CD4-positive, alpha-beta T cell (primary cell): ENCODE measurements around the gene INSYN2B. TPM values are rescaled to one million over a fixed set of nuclear protein-coding genes. Genes with fewer than 3 reads are reported as not detected.

Experiments used
- ATAC-seq: fragments of 200-7000 bp; cut with Tn5 transposase; one replicate; pipeline ENCODE4 v1.10.0; 2022; ENCODE audit warnings: mild to moderate bottlenecking; ENCODE audit not compliant: poor library complexity
- CTCF ChIA-PET: fragments of 350-600 bp; sonication (Branson Sonifier 250); formaldehyde crosslinking; loops from one replicate; lab custom pipeline; 2021; ENCODE audit warnings: antibody characterized with exemption, inconsistent platforms; lab: Charles Lee
- POLR2A ChIA-PET: fragments of 350-600 bp; sonication (Branson Sonifier 250); formaldehyde crosslinking; loops from one replicate; lab custom pipeline; 2021; ENCODE audit warnings: antibody characterized with exemption, inconsistent platforms; lab: Charles Lee
- DNase-seq, 14 experiments: peaks; one replicate each; pipeline ENCODE4 v3.0.0-alpha.2; 2013 to 2020; ENCODE audit warnings: mixed read lengths in 2 of 14
- H3K27ac ChIP-seq, 2 donors: one replicate each; pipeline versions ENCODE4 v1.5.1 to v1.7.0; 2013; ENCODE audit warnings: low read length in 2 of 2, low read depth in 1 of 2, mild to moderate bottlenecking in 1 of 2
- H3K27me3 ChIP-seq, 2 experiments: 1 replicate in 1 of 2; 2 replicates in 1 of 2; pipeline versions ENCODE4 v1.6.1 to v1.7.0; 2013; ENCODE audit warnings: low read length in 2 of 2, control low read depth in 1 of 2, mild to moderate bottlenecking in 1 of 2, moderate library complexity in 1 of 2; ENCODE audit not compliant: insufficient read depth in 2 of 2, control insufficient read depth in 1 of 2
- H3K36me3 ChIP-seq: one replicate; pipeline ENCODE4 v1.6.1; 2013; ENCODE audit warnings: low read length, control low read depth; ENCODE audit not compliant: insufficient read depth
- H3K4me1 ChIP-seq: one replicate; pipeline ENCODE4 v1.6.1; 2013; ENCODE audit warnings: low read length, control low read depth; ENCODE audit not compliant: insufficient read depth
- H3K4me3 ChIP-seq: one replicate; pipeline ENCODE4 v1.5.1; 2013; ENCODE audit warnings: mild to moderate bottlenecking, low read length, moderate library complexity
- H3K9me3 ChIP-seq, 2 experiments: 1 replicate in 1 of 2; 2 replicates in 1 of 2; pipeline versions ENCODE4 v1.6.1 to v1.7.0; 2013; ENCODE audit warnings: low read length in 2 of 2, mild to moderate bottlenecking in 2 of 2, control low read depth in 1 of 2, moderate library complexity in 1 of 2; ENCODE audit not compliant: control insufficient read depth in 1 of 2, insufficient read depth in 1 of 2
- H3K27ac Mint-ChIP-seq: one replicate; pipeline ENCODE4 v1.8.0; 2020; ENCODE audit warnings: mixed read lengths
- H3K27me3 Mint-ChIP-seq: one replicate; pipeline ENCODE4 v1.8.0; 2021; ENCODE audit warnings: mixed read lengths
- H3K36me3 Mint-ChIP-seq: one replicate; pipeline ENCODE4 v1.8.0; 2021; ENCODE audit warnings: low read depth, mixed read lengths
- H3K4me1 Mint-ChIP-seq: one replicate; pipeline ENCODE4 v1.8.0; 2021; ENCODE audit warnings: low read depth, mixed read lengths
- H3K4me3 Mint-ChIP-seq: one replicate; pipeline ENCODE4 v1.8.0; 2020; ENCODE audit warnings: mild to moderate bottlenecking, mixed read lengths
- H3K9me3 Mint-ChIP-seq: one replicate; pipeline ENCODE4 v1.8.0; 2020; ENCODE audit warnings: mixed read lengths
- CTCF ChIP-seq: fragments of 200-600 bp; IDR thresholded peaks from one replicate; pipeline ENCODE4 v1.8.0; 2022; ENCODE audit warnings: antibody characterized with exemption, mild to moderate bottlenecking
- intact Hi-C, 2 experiments: fragments of 100-400 bp; cut with DNase I in 1 of 2; cut with micrococcal nuclease in 1 of 2; formaldehyde crosslinking; loops; one replicate each; pipeline versions ENCODE4 v1.15.1 to v1.9.0; 2023 to 2025; cut with DNase I, micrococcal nuclease
- total RNA-seq, 174 experiments: library from RNA in 2 of 174; stranded (reverse) in 2 of 174; gene quantifications; one replicate each; pipeline ENCODE4 v1.2.3 and lab custom pipeline; 2021 to 2026

INSYN2B gene
- total RNA-seq, 2 experiments from 2014 or later: not detected

- Mint-ChIP-seq H3K27ac (no peak overlapping the region), H3K4me3 (no peak overlapping the region), H3K36me3 (peaks cover 59% of the 10 kb centered on the region), H3K4me1 (peaks cover 13% of the 10 kb centered on the region), H3K9me3 (no peaks in the 10 kb centered on the region), H3K27me3 (no peaks in the 10 kb centered on the region)
- no peak for TF ChIP-seq CTCF
- Histone ChIP-seq H3K9me3 (no peaks in the 10 kb centered on the region), H3K4me3 (no peak overlapping the region), H3K36me3 (peaks cover 5% of the 10 kb centered on the region), H3K4me1 (no peaks in the 10 kb centered on the region), H3K27me3 (no peaks in the 10 kb centered on the region), H3K27ac (no peak overlapping the region)
- no peak for DNase-seq
- POLR2A ChIA-PET: no interaction called here
- CTCF ChIA-PET: no interaction called here
- no peak for ATAC-seq
- intact Hi-C loops: no loop called here
These were observed 147.4 kb downstream of the INSYN2B start for GRCh38 chr5:169832845-169833244.

DNA sequence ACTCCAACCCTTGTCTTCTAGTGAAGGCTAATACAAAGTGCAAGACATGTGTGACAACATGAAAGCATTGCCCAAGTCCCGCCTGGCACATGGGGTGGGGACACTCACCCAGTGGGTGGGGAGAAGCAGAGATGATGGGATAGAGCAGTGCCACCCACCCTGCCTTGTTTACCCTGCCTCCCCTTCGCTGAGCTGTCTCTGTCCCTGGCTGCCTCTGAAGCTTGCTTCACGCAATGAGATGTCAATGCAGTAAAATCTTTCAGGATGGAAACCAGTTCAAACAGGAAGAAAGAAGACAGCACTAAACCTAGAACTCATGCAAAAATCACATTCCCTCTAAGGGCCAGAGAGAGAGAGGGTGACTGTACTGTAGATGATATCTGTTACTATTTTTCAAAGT, 148.0 kb downstream of the INSYN2B start:
- Mint-ChIP-seq H3K27ac (no peak overlapping the region), H3K4me1 (peaks cover 13% of the 10 kb centered on the region), H3K4me3 (no peak overlapping the region), H3K27me3 (no peaks in the 10 kb centered on the region), H3K9me3 (no peaks in the 10 kb centered on the region), H3K36me3 (peaks cover 55% of the 10 kb centered on the region)
- ChIA-PET POLR2A (no interaction called here), CTCF (no interaction called here)
- Histone ChIP-seq H3K9me3 (no peaks in the 10 kb centered on the region), H3K27me3 (no peaks in the 10 kb centered on the region), H3K36me3 (peaks cover 5% of the 10 kb centered on the region), H3K4me3 (no peak overlapping the region), H3K4me1 (no peaks in the 10 kb centered on the region), H3K27ac (no peak overlapping the region)
- DNase-seq: no peak
- intact Hi-C loops: no loop called here
- TF ChIP-seq CTCF: no peak
- no peak for ATAC-seq

GRCh38 chr5:169831331-169831730, 149.0 kb downstream of the INSYN2B start:
- H3K4me3 ChIP-seq: no peak overlapping the region
- Mint-ChIP-seq H3K4me3 (no peak overlapping the region), H3K4me1 (peaks cover 13% of the 10 kb centered on the region), H3K27me3 (no peaks in the 10 kb centered on the region), H3K27ac (no peak overlapping the region), H3K9me3 (no peaks in the 10 kb centered on the region), H3K36me3 (peaks cover 52% of the 10 kb centered on the region)
- no peaks in the 10 kb centered on the region for H3K4me1 ChIP-seq
- intact Hi-C loops: no loop called here
- no peak for TF ChIP-seq CTCF
- no peaks in the 10 kb centered on the region for H3K36me3 ChIP-seq
- ChIA-PET CTCF (no interaction called here), POLR2A (no interaction called here)
- ATAC-seq (no peak), DNase-seq (no peak)
- H3K9me3 ChIP-seq: no peaks in the 10 kb centered on the region
- H3K27ac ChIP-seq: no peak overlapping the region
- H3K27me3 ChIP-seq: no peaks in the 10 kb centered on the region
